ENCODE measurements around the gene COPS6. TPM values are rescaled to one million over a fixed set of nuclear protein-coding genes. Genes with fewer than 3 reads are reported as not detected.

Gene COPS6
- total RNA-seq, 1 donor from 2014 or later, result 114 TPM

DNA sequence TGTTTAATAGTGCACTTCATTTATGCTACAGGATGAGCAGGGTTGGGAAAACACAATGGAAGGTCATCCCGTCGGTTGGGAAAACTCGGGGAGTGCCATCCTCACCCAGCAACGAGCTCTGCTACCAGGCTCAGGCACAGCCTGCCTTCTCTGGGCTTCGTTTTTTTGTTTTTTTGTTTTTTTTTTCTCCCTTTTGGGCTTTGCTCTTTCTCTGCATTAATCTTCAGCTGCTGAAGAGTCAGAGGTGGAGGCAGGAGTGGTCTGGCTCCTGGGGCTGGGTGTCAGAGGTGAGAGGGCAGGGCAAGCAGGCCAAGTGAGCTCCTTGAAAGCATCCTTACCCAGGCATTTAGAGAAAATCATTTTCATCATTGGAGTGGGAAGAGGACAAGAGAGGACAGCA, 18.8 kb upstream of the COPS6 start:
- intact Hi-C loops (cut with micrococcal nuclease), result no loop called here
- TF ChIP-seq, protein P1, sequence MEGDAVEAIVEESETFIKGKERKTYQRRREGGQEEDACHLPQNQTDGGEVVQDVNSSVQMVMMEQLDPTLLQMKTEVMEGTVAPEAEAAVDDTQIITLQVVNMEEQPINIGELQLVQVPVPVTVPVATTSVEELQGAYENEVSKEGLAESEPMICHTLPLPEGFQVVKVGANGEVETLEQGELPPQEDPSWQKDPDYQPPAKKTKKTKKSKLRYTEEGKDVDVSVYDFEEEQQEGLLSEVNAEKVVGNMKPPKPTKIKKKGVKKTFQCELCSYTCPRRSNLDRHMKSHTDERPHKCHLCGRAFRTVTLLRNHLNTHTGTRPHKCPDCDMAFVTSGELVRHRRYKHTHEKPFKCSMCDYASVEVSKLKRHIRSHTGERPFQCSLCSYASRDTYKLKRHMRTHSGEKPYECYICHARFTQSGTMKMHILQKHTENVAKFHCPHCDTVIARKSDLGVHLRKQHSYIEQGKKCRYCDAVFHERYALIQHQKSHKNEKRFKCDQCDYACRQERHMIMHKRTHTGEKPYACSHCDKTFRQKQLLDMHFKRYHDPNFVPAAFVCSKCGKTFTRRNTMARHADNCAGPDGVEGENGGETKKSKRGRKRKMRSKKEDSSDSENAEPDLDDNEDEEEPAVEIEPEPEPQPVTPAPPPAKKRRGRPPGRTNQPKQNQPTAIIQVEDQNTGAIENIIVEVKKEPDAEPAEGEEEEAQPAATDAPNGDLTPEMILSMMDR (IDR thresholded peaks at IDR 0.05; ENCODE audit: borderline replicate concordance), result no peak
- no peaks in the 10 kb centered on the region for H3K27me3 ChIP-seq (ENCODE audit: low read depth)
- DNase-seq, result no peak
- H3K9me3 ChIP-seq (replicated peaks), result peaks cover 48% of the 10 kb centered on the region
- peaks cover 24% of the 10 kb centered on the region for H3K4me1 ChIP-seq
- H3K36me3 ChIP-seq, result peaks cover 67% of the 10 kb centered on the region
- no peak overlapping the region for H3K4me3 ChIP-seq
- H3K27ac ChIP-seq (replicated peaks), result no peak overlapping the region

DNA sequence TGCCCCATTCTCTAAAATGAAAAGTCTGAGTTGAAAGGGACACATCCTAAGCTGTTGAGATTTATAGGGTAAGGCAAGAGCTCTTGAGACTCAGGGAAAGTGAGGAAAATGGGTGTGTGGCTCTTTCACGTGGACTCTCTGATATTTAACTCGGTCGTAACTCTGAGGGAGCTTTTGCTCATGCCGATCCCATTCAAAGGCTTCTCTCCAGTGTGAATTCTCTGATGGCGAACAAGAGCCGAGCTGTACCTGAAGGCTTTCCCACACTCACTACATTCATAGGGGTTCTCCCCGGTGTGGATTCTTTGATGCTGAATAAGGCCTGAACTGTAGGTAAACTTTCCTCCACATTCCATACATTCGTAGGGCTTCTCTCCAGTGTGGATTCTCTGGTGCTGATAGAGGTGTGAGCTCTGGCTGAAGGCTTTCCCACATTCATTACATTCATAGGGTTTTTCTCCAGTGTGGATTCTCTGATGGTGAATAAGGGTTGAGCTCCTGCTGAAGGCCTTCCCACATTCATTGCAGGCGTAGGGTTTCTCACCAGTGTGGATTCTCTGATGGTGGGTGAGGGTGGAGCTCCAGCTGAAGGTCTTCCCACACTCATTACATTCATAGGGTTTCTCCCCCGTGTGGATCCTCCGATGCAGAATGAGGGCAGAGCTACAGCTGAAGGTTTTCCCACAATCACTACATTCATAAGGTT, 17.6 kb upstream of the COPS6 start:
- Histone ChIP-seq H3K4me1 (peaks cover 13% of the 10 kb centered on the region), H3K27ac (replicated peaks) (no peak overlapping the region), H3K9me3 (replicated peaks) (peaks cover 48% of the 10 kb centered on the region), H3K27me3 (ENCODE audit: low read depth) (no peaks in the 10 kb centered on the region), H3K36me3 (peaks cover 79% of the 10 kb centered on the region), H3K4me3 (no peak overlapping the region)
- TF ChIP-seq, protein P1 (IDR thresholded peaks at IDR 0.05; ENCODE audit: borderline replicate concordance), result no peak
- DNase-seq, result no peak
- intact Hi-C loops (cut with micrococcal nuclease), result no loop called here

DNA sequence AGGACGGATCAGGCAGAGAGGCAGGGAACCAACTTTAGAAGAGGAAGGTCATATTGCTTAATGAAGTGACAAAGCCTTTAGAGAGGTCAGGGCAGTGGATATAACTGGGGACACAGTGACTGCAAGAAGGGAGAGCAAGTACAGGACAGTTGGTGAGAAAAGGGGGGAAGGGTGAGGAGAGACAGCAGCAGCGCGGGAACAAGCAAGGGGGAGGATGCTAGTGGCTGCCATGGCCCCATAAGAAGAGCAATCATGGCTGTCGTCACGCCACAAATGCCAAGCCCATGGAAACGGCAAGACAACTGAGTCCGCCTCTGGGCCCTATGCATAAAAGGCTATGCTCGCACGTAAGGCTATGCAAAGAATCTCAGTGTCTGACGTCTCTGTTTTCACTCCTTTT, 16.3 kb upstream of the COPS6 start:
- TF ChIP-seq, protein P1 (IDR thresholded peaks at IDR 0.05; ENCODE audit: borderline replicate concordance), result no peak
- Histone ChIP-seq H3K27me3 (ENCODE audit: low read depth) (no peaks in the 10 kb centered on the region), H3K27ac (replicated peaks) (no peak overlapping the region), H3K4me1 (peaks cover 5% of the 10 kb centered on the region), H3K4me3 (no peak overlapping the region), H3K36me3 (peaks cover 92% of the 10 kb centered on the region), H3K9me3 (replicated peaks) (peaks cover 48% of the 10 kb centered on the region)
- intact Hi-C loops (cut with micrococcal nuclease), result no loop called here
- DNase-seq, result no peak

DNA sequence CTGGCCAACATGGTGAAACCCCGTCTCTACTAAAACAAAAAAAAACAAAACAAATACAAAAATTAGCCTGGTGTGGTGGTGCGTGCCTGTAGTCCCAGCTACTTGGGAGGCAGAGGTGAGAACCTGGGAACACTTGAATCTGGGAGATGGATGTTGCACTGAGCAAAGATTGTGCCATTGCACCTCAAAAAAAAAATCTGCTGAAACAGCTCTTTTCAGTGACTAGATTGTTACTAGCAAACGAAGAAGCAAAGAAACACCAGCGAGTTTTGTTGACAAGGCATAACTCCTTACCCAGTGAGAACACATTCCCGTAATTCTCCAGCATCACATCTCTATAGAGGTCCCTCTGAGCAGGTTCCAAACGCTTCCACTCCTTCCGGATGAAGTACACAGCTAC, 13.9 kb upstream of the COPS6 start:
- peaks cover 25% of the 10 kb centered on the region for H3K4me1 ChIP-seq
- peaks cover 37% of the 10 kb centered on the region for H3K9me3 ChIP-seq (replicated peaks)
- H3K36me3 ChIP-seq, result peaks cover 91% of the 10 kb centered on the region
- intact Hi-C loops (cut with micrococcal nuclease), result no loop called here
- H3K4me3 ChIP-seq, result no peak overlapping the region
- H3K27me3 ChIP-seq (ENCODE audit: low read depth), result no peaks in the 10 kb centered on the region
- TF ChIP-seq, protein P1 (IDR thresholded peaks at IDR 0.05; ENCODE audit: borderline replicate concordance), result no peak
- H3K27ac ChIP-seq (replicated peaks), result no peak overlapping the region
- no peak for DNase-seq

DNA sequence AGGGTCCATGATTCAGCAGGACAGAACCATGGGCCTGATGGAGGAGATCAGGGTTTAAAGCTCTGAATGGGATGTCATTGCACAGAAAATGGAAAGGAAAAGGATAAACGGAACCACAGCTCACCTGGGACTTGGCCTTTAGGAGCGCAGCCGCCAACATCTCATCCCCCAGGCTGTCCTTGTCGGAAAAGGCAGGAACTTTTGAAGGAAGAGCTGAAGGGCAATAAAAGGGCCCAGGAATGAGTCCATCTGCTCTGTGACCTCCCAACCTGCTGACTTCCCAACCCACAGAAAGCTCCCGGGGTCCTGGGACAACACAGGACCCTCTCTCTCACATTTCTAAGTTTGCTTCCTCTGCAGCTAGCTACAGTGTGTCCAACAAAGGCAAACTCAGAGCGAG, 13.4 kb upstream of the COPS6 start:
- TF ChIP-seq, protein P1 (IDR thresholded peaks at IDR 0.05; ENCODE audit: borderline replicate concordance), result no peak
- Histone ChIP-seq H3K4me3 (no peak overlapping the region), H3K9me3 (replicated peaks) (peaks cover 31% of the 10 kb centered on the region), H3K27me3 (ENCODE audit: low read depth) (no peaks in the 10 kb centered on the region), H3K27ac (replicated peaks) (no peak overlapping the region), H3K36me3 (peaks cover 88% of the 10 kb centered on the region), H3K4me1 (peaks cover 31% of the 10 kb centered on the region)
- DNase-seq, result no peak
- intact Hi-C loops (cut with micrococcal nuclease), result no loop called here
